Nephron (organoid): ENCODE data around the gene TULP4.
A peak's percentile ranks its signal among the peaks of the same experiment; 100 is the strongest.
"Not testable (repeated sequence)": the region's sequence is repeated elsewhere in the genome, so short reads cannot be mapped to it uniquely, and the experiment has no call there.

ENCODE experiments used
- H3K27ac Mint-ChIP-seq, 3 experiments: 2 replicates each; pipeline ENCODE4 v1.8.0; 2020; ENCODE audit warnings: mixed read lengths in 3 of 3, mild to moderate bottlenecking in 2 of 3, moderate library complexity in 1 of 3
- H3K27me3 Mint-ChIP-seq: 2 replicates; pipeline ENCODE4 v1.8.0; 2021; ENCODE audit warnings: low read depth, mild to moderate bottlenecking, moderate library complexity, mixed read lengths
- H3K36me3 Mint-ChIP-seq: 2 replicates; pipeline ENCODE4 v1.8.0; 2020; ENCODE audit warnings: low read depth, mixed read lengths
- H3K4me1 Mint-ChIP-seq: 2 replicates; pipeline ENCODE4 v1.8.0; 2020; ENCODE audit warnings: mixed read lengths
- H3K4me3 Mint-ChIP-seq, 3 experiments: 2 replicates each; pipeline ENCODE4 v1.8.0; 2020; ENCODE audit warnings: mild to moderate bottlenecking in 3 of 3, mixed read lengths in 3 of 3, moderate library complexity in 2 of 3
- H3K9me3 Mint-ChIP-seq: 2 replicates; pipeline ENCODE4 v1.8.0; 2020; ENCODE audit warnings: mixed read lengths
- CTCF ChIP-seq, 3 experiments: fragments of 200-600 bp; sonication (generic); IDR thresholded peaks; one replicate each; pipeline ENCODE4 v1.5.0; 2021; ENCODE audit warnings: antibody characterized with exemption in 3 of 3; ENCODE audit not compliant: unreplicated experiment in 3 of 3

The TULP4 gene

GRCh38 chr6:158301561-158301960 lies 10.7 kb upstream of the TULP4 start:
- H3K4me3 Mint-ChIP-seq, H3K27me3 Mint-ChIP-seq: not testable (repeated sequence)
- H3K9me3 Mint-ChIP-seq: peaks cover 29% of the 10 kb centered on the region
- peaks cover 43% of the 10 kb centered on the region for H3K4me1 Mint-ChIP-seq
- H3K36me3 Mint-ChIP-seq: peaks cover 80% of the 10 kb centered on the region
- peak overlapping the region; percentile 26 to 58 (median 46) for H3K27ac Mint-ChIP-seq

DNA sequence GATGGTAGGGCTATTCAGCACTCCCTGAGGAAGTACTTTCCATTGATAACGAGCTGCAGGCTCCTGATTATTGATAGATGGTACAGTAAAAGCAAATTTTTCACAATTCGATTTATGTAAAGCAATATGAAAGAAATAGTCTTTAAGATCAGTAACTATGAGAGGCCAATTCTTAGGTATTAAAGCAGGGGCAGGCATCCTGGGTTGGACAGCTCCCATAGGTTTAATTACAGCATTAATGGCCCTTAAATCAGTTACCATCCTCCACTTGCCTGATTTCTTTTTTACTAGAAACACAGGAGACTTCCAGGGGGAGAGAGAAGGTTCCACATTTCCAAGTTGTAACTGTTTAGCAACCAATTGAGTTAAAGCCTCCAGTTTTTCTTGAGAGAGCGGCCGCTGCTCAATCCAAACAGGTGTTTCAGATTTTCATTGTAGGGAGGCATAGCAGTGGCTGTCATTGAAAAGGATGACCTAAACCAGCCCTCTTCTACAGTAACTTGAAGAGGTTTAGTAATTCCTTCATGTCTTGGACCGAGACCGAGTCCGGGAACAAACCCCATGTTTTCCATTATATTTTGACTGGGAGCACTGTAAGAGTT lies 10.0 kb upstream of the TULP4 start:
- not testable (repeated sequence) for H3K4me3 Mint-ChIP-seq, H3K27me3 Mint-ChIP-seq
- Mint-ChIP-seq H3K9me3 (peaks cover 28% of the 10 kb centered on the region), H3K4me1 (peaks cover 43% of the 10 kb centered on the region), H3K27ac (peak overlapping the region; percentile 46 to 78 (median 58)), H3K36me3 (peaks cover 78% of the 10 kb centered on the region)

DNA sequence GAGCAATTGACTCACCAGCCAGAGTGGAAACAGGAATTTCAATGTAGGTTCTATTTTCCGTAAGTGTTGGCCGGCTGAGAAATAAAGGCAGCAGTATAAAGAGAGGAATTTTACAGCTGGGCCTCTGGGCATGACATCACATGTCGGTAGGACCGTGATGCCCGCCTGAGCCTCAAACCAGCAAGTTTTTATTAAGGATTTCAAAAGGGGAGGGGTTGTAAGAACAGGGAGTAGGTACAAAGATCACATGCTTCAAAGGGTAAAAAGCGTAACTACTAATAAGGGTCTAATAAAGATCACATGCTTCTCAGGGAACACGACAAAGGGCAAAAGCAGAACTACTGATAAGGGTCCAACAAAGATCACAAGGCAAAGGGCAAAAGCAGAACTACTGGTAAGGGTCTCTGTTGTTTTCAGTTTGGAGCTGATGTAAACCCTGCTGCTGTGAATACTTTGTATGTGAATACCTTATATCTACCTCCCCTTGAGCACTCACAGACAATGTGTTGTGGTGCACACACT lies 9.0 kb upstream of the TULP4 start:
- Mint-ChIP-seq H3K36me3 (peaks cover 72% of the 10 kb centered on the region), H3K27me3 (no peaks in the 10 kb centered on the region), H3K27ac (peak overlapping the region; percentile 46 to 78 (median 58)), H3K4me1 (peaks cover 43% of the 10 kb centered on the region), H3K9me3 (peaks cover 24% of the 10 kb centered on the region), H3K4me3 (no peak overlapping the region)
- TF ChIP-seq CTCF (IDR thresholded peaks at IDR 0.05; ENCODE audit: unreplicated experiment in 3 of 3): no peak

DNA sequence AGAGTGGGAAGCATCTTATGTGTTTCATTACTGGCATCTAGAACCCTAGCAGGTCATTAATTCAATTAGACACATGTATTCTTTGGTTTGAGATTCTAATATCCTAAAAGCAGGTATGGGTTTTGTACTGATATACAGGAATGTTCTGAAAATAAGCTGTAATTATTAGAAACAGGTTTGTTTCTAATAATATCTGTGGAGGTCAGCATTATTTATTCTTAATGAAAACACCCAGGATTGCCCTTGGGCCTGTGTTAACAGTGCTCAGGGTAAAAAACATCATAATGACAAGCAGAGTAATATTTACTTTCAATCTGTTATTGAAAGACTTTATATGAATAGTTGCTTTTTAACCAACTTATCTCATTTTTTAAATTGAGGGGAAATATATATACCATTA lies 8.0 kb upstream of the TULP4 start:
- TF ChIP-seq CTCF (IDR thresholded peaks at IDR 0.05; ENCODE audit: unreplicated experiment in 3 of 3): no peak
- peaks cover 62% of the 10 kb centered on the region for H3K36me3 Mint-ChIP-seq

DNA sequence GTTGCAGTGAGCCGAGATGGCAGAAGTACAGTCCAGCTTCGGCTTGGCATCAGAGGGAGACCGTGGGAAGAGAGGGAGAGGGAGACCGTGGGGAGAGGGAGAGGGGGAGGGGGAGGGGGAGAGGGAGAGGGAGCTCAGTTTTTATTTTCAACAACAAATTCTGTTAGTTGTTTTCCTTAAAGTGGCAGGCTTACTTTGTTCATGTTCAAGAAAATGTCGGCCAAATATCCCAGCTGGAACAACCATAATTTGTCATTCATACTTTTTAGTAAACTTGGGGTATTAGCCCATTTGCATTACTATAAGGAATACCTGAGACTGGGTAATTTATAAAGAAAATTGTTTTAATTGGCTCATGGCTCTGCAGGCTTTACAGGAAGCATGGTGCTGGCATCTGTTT lies 2.5 kb upstream of the TULP4 start:
- Mint-ChIP-seq H3K4me3 (no peak overlapping the region), H3K4me1 (peaks cover 29% of the 10 kb centered on the region), H3K9me3 (peaks cover 12% of the 10 kb centered on the region), H3K36me3 (peaks cover 77% of the 10 kb centered on the region), H3K27me3 (no peaks in the 10 kb centered on the region), H3K27ac (no peak overlapping the region)
- no peak for TF ChIP-seq CTCF (IDR thresholded peaks at IDR 0.05; ENCODE audit: unreplicated experiment in 3 of 3)

More for the DNA sequence above, 8.0 kb upstream of the TULP4 start:
- Mint-ChIP-seq H3K9me3 (peaks cover 17% of the 10 kb centered on the region), H3K4me3 (no peak overlapping the region), H3K4me1 (peaks cover 43% of the 10 kb centered on the region), H3K27ac (no peak overlapping the region), H3K27me3 (no peaks in the 10 kb centered on the region)

DNA sequence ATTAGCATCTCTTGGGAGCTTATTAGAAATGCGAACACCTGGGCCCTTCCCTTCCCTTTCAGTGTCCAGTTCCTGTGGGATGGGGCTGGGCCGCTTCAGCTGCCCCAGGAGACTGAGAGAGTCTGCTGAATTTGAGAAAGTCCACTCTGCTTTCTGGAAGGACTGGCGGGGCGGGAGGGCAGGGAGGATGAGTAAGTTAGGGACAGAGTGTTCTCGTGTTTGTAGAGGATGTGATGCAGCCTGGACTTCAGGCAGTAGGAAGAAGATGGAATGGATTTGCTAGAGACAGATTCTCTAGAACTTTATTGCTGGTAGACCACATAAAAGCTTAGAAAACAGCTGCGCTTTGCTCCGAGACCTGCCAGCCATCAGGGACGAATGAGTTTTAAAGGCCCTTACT lies 1.1 kb upstream of the TULP4 start:
- TF ChIP-seq CTCF (IDR thresholded peaks at IDR 0.05; ENCODE audit: unreplicated experiment in 3 of 3): no peak
- Mint-ChIP-seq H3K9me3 (peaks cover 23% of the 10 kb centered on the region), H3K36me3 (peaks cover 79% of the 10 kb centered on the region), H3K27me3 (no peaks in the 10 kb centered on the region), H3K4me1 (peaks cover 29% of the 10 kb centered on the region), H3K27ac (peak overlapping the region; percentile 19 to 69 (median 62)), H3K4me3 (no peak overlapping the region)

DNA sequence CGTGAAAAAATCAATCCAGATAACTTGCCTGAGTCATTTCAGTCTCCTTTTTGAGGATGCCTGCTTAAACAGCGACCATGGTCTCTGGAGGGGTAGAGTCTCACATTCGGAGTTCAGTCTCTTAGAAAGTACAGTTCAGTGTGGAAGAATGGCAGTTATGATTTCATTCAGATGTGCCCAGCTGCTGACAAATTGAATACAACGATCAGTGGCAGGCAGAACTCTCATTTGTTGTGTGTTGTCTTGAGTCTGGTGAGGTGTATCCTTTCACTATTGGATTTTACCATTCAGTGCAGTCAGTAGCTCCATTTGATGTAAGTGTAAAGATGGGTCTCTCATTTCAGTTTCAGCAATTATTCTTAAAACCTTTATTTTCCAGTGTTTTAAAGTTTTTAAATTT lies 639 bp upstream of the TULP4 start:
- peaks cover 79% of the 10 kb centered on the region for H3K36me3 Mint-ChIP-seq
- TF ChIP-seq CTCF (IDR thresholded peaks at IDR 0.05; ENCODE audit: unreplicated experiment in 3 of 3): no peak
- no peak overlapping the region for H3K4me3 Mint-ChIP-seq
- peak overlapping the region; percentile 19 to 69 (median 62) for H3K27ac Mint-ChIP-seq
- peaks cover 29% of the 10 kb centered on the region for H3K4me1 Mint-ChIP-seq
- peaks cover 20% of the 10 kb centered on the region for H3K9me3 Mint-ChIP-seq
- no peaks in the 10 kb centered on the region for H3K27me3 Mint-ChIP-seq
